ENCODE results near the gene GFOD2. TPM values are rescaled to one million over a fixed set of nuclear protein-coding genes. Genes with fewer than 3 reads are reported as not detected.

GFOD2 gene
- total and polyA plus RNA-seq, 2 of the 13 experiments (the other 11 are each of a cell fraction or from before 2014, with no cell fraction given), result 11.1 to 17.2 TPM

DNA sequence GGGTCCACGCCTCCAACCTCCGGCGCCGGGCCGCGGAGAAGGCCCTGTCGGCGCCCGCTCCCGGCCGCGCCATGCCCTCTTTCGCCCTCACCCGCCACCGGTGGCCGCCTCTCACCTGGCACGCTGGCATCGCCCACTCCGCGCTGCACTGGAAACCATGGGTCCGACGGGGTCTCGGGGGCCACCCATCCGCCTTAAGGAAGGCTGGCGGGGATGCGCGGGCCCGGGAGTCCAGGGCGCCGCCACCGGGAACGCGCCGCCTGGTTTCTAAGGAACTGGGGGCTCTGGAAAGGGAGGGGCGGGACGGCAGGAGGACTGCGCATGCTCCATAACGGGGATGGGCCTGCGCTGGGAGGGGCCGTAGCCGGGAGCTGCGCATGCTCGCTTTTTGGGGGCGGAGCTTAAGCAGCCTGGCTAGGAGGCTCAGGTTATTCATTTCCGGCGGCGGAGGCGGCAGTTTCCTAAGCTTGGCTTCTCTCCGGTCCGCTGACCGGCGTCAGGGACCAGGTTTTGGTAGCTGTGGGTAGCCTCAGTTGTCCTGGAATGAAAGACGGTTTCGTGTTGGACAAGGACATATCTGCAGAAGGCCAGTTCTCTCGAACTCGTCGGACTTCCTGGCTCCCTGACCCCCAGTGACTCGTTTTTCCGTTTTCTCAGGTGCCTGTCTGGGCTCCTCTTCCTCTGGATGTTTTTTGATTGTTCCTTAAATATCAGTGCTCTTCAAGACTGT is at the start of gene GFOD2 (continued):
- TF ChIP-seq, protein P1, sequence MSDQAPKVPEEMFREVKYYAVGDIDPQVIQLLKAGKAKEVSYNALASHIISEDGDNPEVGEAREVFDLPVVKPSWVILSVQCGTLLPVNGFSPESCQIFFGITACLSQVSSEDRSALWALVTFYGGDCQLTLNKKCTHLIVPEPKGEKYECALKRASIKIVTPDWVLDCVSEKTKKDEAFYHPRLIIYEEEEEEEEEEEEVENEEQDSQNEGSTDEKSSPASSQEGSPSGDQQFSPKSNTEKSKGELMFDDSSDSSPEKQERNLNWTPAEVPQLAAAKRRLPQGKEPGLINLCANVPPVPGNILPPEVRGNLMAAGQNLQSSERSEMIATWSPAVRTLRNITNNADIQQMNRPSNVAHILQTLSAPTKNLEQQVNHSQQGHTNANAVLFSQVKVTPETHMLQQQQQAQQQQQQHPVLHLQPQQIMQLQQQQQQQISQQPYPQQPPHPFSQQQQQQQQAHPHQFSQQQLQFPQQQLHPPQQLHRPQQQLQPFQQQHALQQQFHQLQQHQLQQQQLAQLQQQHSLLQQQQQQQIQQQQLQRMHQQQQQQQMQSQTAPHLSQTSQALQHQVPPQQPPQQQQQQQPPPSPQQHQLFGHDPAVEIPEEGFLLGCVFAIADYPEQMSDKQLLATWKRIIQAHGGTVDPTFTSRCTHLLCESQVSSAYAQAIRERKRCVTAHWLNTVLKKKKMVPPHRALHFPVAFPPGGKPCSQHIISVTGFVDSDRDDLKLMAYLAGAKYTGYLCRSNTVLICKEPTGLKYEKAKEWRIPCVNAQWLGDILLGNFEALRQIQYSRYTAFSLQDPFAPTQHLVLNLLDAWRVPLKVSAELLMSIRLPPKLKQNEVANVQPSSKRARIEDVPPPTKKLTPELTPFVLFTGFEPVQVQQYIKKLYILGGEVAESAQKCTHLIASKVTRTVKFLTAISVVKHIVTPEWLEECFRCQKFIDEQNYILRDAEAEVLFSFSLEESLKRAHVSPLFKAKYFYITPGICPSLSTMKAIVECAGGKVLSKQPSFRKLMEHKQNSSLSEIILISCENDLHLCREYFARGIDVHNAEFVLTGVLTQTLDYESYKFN (CRISPR knock-in tag; conservative IDR thresholded peaks at IDR 0.05), result no peak
- TF ChIP-seq, protein P2, sequence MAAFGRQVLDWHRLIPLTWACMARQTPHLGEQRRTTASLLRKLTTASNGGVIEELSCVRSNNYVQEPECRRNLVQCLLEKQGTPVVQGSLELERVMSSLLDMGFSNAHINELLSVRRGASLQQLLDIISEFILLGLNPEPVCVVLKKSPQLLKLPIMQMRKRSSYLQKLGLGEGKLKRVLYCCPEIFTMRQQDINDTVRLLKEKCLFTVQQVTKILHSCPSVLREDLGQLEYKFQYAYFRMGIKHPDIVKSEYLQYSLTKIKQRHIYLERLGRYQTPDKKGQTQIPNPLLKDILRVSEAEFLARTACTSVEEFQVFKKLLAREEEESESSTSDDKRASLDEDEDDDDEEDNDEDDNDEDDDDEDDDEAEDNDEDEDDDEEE (CRISPR knock-in tag; IDR thresholded peaks at IDR 0.05), result peak; percentile 93
- TF ChIP-seq ZNF274 (CRISPR knock-in tag; IDR thresholded peaks at IDR 0.05) (peak; percentile 83; the same call in 1 of the 2 replicates), ZBTB7B (CRISPR knock-in tag; IDR thresholded peaks at IDR 0.05) (peak; percentile 72), ZNF850 (CRISPR knock-in tag; conservative IDR thresholded peaks at IDR 0.05) (no peak), ZNF263 (CRISPR knock-in tag; IDR thresholded peaks at IDR 0.05) (0 out of 2 replicates have a peak, but pooled peaks have one; percentile 11), MBNL3 (CRISPR knock-in tag; conservative IDR thresholded peaks at IDR 0.05) (no peak), MIER3 (CRISPR knock-in tag; IDR thresholded peaks at IDR 0.05; ENCODE audit: borderline replicate concordance) (no peak; the same call in 1 of the 2 replicates), REL (CRISPR knock-in tag; conservative IDR thresholded peaks at IDR 0.05) (0 out of 2 replicates have a peak, but pooled peaks have one; percentile 75), ETV5 (CRISPR knock-in tag; IDR thresholded peaks at IDR 0.05; ENCODE audit: borderline replicate concordance) (peak; percentile 87), TOPORS (CRISPR knock-in tag; IDR thresholded peaks at IDR 0.05) (no peak), RELA (CRISPR knock-in tag; IDR thresholded peaks at IDR 0.05) (no peak), ZNF766 (CRISPR knock-in tag; IDR thresholded peaks at IDR 0.05; ENCODE audit: borderline replicate concordance) (no peak; the same call in 1 of the 2 replicates), NFYC (CRISPR knock-in tag; IDR thresholded peaks at IDR 0.05) (peak; percentile 24; the same call in 1 of the 2 replicates), ARID2 (CRISPR knock-in tag; IDR thresholded peaks at IDR 0.05; ENCODE audit: borderline replicate concordance) (no peak), ASH2L (IDR thresholded peaks at IDR 0.05; ENCODE audit: insufficient read length, low read depth, low read length) (peak; percentile 80), ZNF761 (CRISPR knock-in tag; conservative IDR thresholded peaks at IDR 0.05) (no peak), ZBTB38 (CRISPR knock-in tag; IDR thresholded peaks at IDR 0.05) (peak; percentile 31; the same call in 1 of the 2 replicates)
- TF ChIP-seq, protein P3, sequence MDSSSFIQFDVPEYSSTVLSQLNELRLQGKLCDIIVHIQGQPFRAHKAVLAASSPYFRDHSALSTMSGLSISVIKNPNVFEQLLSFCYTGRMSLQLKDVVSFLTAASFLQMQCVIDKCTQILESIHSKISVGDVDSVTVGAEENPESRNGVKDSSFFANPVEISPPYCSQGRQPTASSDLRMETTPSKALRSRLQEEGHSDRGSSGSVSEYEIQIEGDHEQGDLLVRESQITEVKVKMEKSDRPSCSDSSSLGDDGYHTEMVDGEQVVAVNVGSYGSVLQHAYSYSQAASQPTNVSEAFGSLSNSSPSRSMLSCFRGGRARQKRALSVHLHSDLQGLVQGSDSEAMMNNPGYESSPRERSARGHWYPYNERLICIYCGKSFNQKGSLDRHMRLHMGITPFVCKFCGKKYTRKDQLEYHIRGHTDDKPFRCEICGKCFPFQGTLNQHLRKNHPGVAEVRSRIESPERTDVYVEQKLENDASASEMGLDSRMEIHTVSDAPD (CRISPR knock-in tag; IDR thresholded peaks at IDR 0.05), result no peak
- TF ChIP-seq, protein P4, sequence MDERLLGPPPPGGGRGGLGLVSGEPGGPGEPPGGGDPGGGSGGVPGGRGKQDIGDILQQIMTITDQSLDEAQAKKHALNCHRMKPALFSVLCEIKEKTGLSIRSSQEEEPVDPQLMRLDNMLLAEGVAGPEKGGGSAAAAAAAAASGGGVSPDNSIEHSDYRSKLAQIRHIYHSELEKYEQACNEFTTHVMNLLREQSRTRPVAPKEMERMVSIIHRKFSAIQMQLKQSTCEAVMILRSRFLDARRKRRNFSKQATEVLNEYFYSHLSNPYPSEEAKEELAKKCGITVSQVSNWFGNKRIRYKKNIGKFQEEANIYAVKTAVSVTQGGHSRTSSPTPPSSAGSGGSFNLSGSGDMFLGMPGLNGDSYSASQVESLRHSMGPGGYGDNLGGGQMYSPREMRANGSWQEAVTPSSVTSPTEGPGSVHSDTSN (CRISPR knock-in tag; IDR thresholded peaks at IDR 0.05), result no peak
- TF ChIP-seq, protein P5, sequence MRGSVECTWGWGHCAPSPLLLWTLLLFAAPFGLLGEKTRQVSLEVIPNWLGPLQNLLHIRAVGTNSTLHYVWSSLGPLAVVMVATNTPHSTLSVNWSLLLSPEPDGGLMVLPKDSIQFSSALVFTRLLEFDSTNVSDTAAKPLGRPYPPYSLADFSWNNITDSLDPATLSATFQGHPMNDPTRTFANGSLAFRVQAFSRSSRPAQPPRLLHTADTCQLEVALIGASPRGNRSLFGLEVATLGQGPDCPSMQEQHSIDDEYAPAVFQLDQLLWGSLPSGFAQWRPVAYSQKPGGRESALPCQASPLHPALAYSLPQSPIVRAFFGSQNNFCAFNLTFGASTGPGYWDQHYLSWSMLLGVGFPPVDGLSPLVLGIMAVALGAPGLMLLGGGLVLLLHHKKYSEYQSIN (CRISPR knock-in tag; IDR thresholded peaks at IDR 0.05; ENCODE audit: borderline replicate concordance), result no peak
